GM12875 (cell line): ENCODE measurements around the gene PXT1.

ENCODE experiments used
- H3K4me3 ChIP-seq: one replicate; pipeline ENCODE4 v1.5.1; 2011; ENCODE audit warnings: low read depth, low read length, control low read depth
- TF ChIP-seq, protein P1 (sequence below): IDR thresholded peaks from 2 replicates; pipeline ENCODE4 v1.5.1; 2011; ENCODE audit warnings: low read depth, mild to moderate bottlenecking, control low read depth, inconsistent platforms, low read length, moderate library complexity, borderline replicate concordance; ENCODE audit not compliant: insufficient read depth

Gene PXT1

DNA sequence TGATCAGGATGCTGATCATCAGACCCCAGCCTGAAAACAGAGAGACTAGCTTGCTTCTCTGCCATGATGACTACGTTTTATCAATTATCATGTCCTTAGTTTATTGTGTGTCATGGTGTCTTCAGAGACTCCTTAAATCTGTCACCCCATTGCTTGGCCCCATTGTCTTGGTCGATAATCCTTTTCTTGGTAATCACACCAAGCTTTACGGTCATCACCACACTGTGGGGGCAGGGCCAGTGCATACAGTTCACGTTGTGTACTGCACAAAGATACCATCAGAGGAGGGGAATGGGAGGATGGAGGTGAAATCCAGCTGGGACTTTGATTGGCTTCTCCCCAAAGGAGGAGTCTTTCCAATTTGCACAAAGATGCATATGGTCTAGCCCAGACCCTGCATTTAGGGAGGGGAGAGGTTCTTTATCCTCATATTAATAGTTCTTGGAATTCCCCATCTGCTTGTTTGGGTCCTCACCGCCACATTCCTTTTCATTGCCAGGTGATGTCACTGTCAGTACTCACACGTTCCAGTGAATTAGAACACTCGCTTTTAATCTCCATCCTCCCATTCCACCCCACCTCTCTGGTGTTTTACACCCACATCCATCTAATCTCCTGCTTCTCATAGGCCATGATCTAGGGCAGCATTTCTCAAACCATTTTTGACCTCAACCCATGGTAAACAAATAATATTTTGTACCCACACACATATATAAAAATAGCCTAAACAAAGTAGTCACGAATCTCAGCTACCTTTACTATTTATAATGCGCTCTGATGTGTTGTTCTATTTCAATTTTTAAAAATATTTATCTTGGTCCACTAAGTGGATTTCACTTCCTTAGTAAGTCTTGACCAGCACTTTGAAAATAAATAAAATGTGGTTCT is 60.9 kb downstream of the PXT1 start:
- TF ChIP-seq, protein P1, sequence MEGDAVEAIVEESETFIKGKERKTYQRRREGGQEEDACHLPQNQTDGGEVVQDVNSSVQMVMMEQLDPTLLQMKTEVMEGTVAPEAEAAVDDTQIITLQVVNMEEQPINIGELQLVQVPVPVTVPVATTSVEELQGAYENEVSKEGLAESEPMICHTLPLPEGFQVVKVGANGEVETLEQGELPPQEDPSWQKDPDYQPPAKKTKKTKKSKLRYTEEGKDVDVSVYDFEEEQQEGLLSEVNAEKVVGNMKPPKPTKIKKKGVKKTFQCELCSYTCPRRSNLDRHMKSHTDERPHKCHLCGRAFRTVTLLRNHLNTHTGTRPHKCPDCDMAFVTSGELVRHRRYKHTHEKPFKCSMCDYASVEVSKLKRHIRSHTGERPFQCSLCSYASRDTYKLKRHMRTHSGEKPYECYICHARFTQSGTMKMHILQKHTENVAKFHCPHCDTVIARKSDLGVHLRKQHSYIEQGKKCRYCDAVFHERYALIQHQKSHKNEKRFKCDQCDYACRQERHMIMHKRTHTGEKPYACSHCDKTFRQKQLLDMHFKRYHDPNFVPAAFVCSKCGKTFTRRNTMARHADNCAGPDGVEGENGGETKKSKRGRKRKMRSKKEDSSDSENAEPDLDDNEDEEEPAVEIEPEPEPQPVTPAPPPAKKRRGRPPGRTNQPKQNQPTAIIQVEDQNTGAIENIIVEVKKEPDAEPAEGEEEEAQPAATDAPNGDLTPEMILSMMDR = no peak
- H3K4me3 ChIP-seq = no peak overlapping the region

DNA sequence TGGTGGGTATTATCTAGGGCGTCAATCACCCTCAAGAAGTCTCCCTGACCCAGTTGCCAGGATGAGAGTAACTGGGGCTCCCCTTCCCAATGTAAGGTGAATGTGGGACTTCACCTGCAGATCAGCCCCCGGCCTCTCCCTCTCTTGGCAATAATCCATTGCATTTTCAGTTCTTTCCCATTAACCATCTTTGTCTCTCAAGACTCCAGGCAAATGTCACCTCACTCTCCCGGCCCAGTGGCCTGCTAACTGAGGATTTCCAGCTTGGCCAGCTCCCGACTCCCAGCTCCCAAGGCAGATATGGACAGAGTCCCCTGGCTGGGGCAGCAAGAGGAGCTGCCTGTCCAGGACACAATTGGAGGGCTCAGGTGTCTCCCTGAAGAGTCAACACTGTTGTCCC is 62.5 kb downstream of the PXT1 start:
- TF ChIP-seq, protein P1 = no peak

DNA sequence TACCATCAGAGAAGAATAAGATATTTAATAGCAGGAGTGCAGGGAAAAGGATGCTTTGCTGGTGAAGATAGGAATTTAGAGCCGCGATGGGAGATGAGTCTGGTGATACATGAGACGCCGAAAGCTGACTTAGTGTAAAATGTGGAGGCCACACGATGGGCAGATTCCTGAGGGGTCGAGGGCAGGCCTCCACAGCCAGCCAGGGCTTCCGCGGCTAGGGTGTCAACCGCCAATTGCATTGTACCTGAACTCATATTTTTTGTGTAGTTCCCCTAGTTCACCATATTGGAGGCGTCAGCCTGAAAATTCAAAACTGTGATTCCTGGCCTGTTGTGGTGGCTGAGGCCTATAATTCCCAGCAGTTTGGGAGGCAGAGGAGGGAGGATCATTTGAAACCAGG is 63.7 kb downstream of the PXT1 start:
- TF ChIP-seq, protein P1 = no peak
- H3K4me3 ChIP-seq = no peak overlapping the region

More for the DNA sequence above, 62.5 kb downstream of the PXT1 start:
- no peak overlapping the region for H3K4me3 ChIP-seq

DNA sequence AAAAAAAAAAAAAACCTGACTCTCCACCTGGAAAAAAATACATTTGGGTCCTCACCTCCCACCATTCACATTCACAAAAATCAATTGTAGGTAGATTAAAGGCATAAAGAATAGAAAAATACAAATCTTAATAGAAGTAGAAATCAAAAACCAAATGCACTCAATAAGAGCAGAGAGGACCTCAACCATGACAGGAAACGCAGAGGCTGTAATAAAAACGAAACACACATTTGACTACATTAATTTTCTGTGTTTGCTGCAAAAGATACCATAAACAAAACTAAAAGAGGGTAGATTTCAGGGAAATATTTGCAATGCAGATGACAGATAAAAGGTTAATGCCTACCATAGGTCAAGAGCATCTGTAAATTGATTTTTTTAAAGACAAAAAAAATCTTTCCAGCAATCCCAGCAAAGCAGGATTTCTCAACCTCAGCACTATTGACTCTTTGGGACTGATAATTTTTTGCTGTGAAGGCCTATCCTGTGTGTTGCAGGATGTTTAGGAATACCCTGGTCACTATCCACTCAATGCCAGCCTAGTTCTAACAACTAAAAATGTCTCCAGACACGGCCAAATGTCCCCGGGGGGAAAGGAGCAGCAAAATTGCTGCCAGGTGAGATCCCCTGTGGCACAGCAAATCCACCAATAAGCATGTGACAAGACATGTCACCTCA is 64.3 kb downstream of the PXT1 start:
- H3K4me3 ChIP-seq = no peak overlapping the region

DNA sequence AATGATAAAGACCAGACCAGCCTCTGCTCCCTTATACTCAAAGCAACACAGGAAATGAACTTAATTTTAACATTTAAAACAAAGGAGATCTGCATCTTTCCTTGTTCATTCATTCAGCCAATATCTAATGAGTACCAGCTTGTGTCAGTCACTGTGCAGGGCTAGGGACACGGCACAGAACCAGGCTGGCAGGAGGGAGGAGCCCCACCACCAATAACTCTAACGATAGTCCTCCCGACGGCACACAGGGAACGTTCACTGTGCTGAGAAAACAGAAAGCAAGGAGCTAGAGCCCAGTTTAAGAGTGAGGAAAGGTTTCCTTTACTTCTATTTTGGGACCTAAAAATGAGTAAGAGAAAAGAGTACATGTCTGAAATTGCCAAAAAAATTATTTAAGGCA is 65.1 kb downstream of the PXT1 start:
- TF ChIP-seq, protein P1 = no peak
- no peak overlapping the region for H3K4me3 ChIP-seq

More for the DNA sequence above, 64.3 kb downstream of the PXT1 start:
- TF ChIP-seq, protein P1 = no peak

DNA sequence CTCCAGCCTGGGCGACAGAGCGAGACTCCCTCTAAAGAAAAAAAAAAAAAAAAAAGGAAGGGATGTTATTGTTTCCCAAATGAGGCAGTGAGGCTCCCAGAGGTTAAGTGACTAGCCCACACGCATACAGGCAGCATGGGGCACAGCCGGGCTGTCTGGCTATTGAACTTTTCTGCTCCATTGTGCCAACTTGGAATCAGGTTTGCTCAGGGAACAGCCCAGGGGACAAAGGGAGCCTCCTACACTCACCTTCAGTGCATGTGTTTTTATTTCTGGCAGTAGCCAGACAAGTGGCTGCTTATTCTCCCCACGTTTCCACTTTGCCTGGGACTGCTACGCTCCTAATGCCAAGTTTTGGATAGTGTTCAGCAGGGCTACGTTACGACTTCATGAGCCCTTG is 65.9 kb downstream of the PXT1 start:
- TF ChIP-seq, protein P1 = no peak
- no peak overlapping the region for H3K4me3 ChIP-seq

DNA sequence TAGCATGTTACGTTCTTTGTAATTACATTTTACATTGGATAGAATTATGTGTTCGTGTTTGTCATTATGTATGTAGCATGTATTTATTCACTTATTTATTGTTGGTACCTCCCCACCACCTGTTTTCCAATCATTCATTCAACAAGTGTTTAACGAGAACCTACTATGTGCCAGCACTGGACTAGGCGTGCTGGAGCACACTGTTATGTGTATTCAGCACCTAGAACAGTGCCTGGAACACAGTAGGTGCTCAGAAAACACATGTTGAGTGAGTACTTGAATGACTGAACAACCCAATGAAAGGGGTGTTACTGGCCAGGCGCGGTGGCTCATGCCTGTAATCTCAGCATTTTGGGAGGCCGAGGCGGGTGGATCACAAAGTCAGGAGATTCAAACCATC is 66.5 kb downstream of the PXT1 start:
- TF ChIP-seq, protein P1 = no peak
- no peak overlapping the region for H3K4me3 ChIP-seq
